NK-92 treated with Interleukin-12 subunit alpha and Interleukin-12 subunit beta, amount 100 ng/mL, for 24 hours (cell line): Measurements from ENCODE around the gene GPR161.

Experiments used
- DNase-seq: peaks from one replicate; lab custom pipeline; 2025; lab: John Stamatoyannopoulos, UW

The GPR161 gene

DNA sequence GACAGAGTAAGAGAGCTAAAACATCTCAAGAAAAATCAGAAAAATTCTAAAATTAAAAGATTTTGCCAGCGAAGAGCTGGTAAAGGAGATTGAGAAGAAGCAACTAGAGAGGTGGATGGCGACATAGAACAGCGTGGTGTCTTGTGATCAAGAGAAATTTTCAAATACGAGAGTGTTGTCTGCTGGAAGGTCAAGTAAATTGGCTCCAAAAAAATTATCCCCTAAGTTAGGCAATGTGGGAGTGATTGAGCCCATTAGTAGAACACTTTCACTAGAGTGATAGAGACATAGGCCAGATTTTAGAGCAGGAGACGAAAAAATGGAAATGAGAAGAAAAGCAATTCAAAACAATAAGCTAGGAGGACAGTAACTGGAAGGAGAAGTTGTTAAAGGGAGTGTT lies 105.5 kb downstream of the GPR161 start:
- DNase-seq: no peak
